Measurements from ENCODE around the gene TRAF2.

TRAF2 gene

GRCh38 chr9:136916330-136917184, 30.2 kb downstream of the TRAF2 start:
- H3K27ac ChIP-seq (ENCODE audit: low read depth, low read length, poor library complexity, severe bottlenecking): no peak overlapping the region
- no peaks in the 10 kb centered on the region for H3K4me1 ChIP-seq (ENCODE audit: insufficient read depth, low read length, severe bottlenecking)
- H3K27me3 ChIP-seq (ENCODE audit: insufficient read depth, low read length): no peaks in the 10 kb centered on the region
- H2AFZ ChIP-seq (ENCODE audit: low read length): no peak overlapping the region
- no peak overlapping the region for H3K4me3 ChIP-seq (ENCODE audit: low read depth, low read length, poor library complexity, severe bottlenecking)
- TF ChIP-seq CTCF (IDR thresholded peaks at IDR 0.05; ENCODE audit: low read length) (no peak), EZH2 (IDR thresholded peaks at IDR 0.05; ENCODE audit: borderline replicate concordance, low read length) (no peak)
- no peaks in the 10 kb centered on the region for H3F3A ChIP-seq (ENCODE audit: insufficient read depth, low read length)
- no peaks in the 10 kb centered on the region for H4K20me1 ChIP-seq (ENCODE audit: insufficient read depth, low read length)
- peaks cover 64% of the 10 kb centered on the region for H3K36me3 ChIP-seq (ENCODE audit: insufficient read depth, low read length)
- H3K9me3 ChIP-seq (ENCODE audit: low read length): no peaks in the 10 kb centered on the region
- no peak overlapping the region for H3K4me2 ChIP-seq (ENCODE audit: low read length)
- H3K79me2 ChIP-seq (ENCODE audit: insufficient read depth, low read length): no peaks in the 10 kb centered on the region
- H3K9ac ChIP-seq (ENCODE audit: low read length): no peak overlapping the region
- H3K9me2 ChIP-seq (ENCODE audit: low read depth, low read length): no peaks in the 10 kb centered on the region

- Histone ChIP-seq H3K9me3 (ENCODE audit: low read length) (no peaks in the 10 kb centered on the region), H3K4me3 (ENCODE audit: low read depth, low read length, poor library complexity, severe bottlenecking) (no peak overlapping the region), H3K9me2 (ENCODE audit: low read depth, low read length) (no peaks in the 10 kb centered on the region), H4K20me1 (ENCODE audit: insufficient read depth, low read length) (no peaks in the 10 kb centered on the region), H3K36me3 (ENCODE audit: insufficient read depth, low read length) (peaks cover 75% of the 10 kb centered on the region), H3K27me3 (ENCODE audit: insufficient read depth, low read length) (no peaks in the 10 kb centered on the region), H3K4me1 (ENCODE audit: insufficient read depth, low read length, severe bottlenecking) (peaks cover 2% of the 10 kb centered on the region), H3K9ac (ENCODE audit: low read length) (no peak overlapping the region), H3F3A (ENCODE audit: insufficient read depth, low read length) (no peaks in the 10 kb centered on the region), H3K27ac (ENCODE audit: low read depth, low read length, poor library complexity, severe bottlenecking) (no peak overlapping the region), H3K4me2 (ENCODE audit: low read length) (no peak overlapping the region), H2AFZ (ENCODE audit: low read length) (no peak overlapping the region), H3K79me2 (ENCODE audit: insufficient read depth, low read length) (no peaks in the 10 kb centered on the region)
- TF ChIP-seq CTCF (IDR thresholded peaks at IDR 0.05; ENCODE audit: low read length): no peak
- no peak for TF ChIP-seq EZH2 (IDR thresholded peaks at IDR 0.05; ENCODE audit: borderline replicate concordance, low read length)
Measured at GRCh38 chr9:136917902-136918301, 31.6 kb downstream of the TRAF2 start.

- no peaks in the 10 kb centered on the region for H3K9me3 ChIP-seq (ENCODE audit: low read length)
- no peak overlapping the region for H2AFZ ChIP-seq (ENCODE audit: low read length)
- no peak overlapping the region for H3K4me3 ChIP-seq (ENCODE audit: low read depth, low read length, poor library complexity, severe bottlenecking)
- no peaks in the 10 kb centered on the region for H3K9me2 ChIP-seq (ENCODE audit: low read depth, low read length)
- H3K9ac ChIP-seq (ENCODE audit: low read length): no peak overlapping the region
- H3F3A ChIP-seq (ENCODE audit: insufficient read depth, low read length): no peaks in the 10 kb centered on the region
- H3K27me3 ChIP-seq (ENCODE audit: insufficient read depth, low read length): no peaks in the 10 kb centered on the region
- H3K79me2 ChIP-seq (ENCODE audit: insufficient read depth, low read length): no peaks in the 10 kb centered on the region
- H3K4me2 ChIP-seq (ENCODE audit: low read length): no peak overlapping the region
- no peak overlapping the region for H3K27ac ChIP-seq (ENCODE audit: low read depth, low read length, poor library complexity, severe bottlenecking)
- peaks cover 75% of the 10 kb centered on the region for H3K36me3 ChIP-seq (ENCODE audit: insufficient read depth, low read length)
- peaks cover 15% of the 10 kb centered on the region for H3K4me1 ChIP-seq (ENCODE audit: insufficient read depth, low read length, severe bottlenecking)
- H4K20me1 ChIP-seq (ENCODE audit: insufficient read depth, low read length): no peaks in the 10 kb centered on the region
- TF ChIP-seq EZH2 (IDR thresholded peaks at IDR 0.05; ENCODE audit: borderline replicate concordance, low read length) (no peak), CTCF (IDR thresholded peaks at IDR 0.05; ENCODE audit: low read length) (no peak)
Measured at GRCh38 chr9:136920069-136920468, 33.8 kb downstream of the TRAF2 start.
